Measurements from ENCODE around the gene SCAF8. TPM values are rescaled to one million over a fixed set of nuclear protein-coding genes. Genes with fewer than 3 reads are reported as not detected.
"Not testable (repeated sequence)": the region's sequence is repeated elsewhere in the genome, so short reads cannot be mapped to it uniquely, and the experiment has no call there.

Gene SCAF8
- total RNA-seq, 1 donor from 2014 or later = 52.7 TPM

- Histone ChIP-seq H3K9me3 (ENCODE audit: control insufficient read depth in 3 of 3, low read length in 3 of 3) (no peaks in the 10 kb centered on the region), H3K36me3 (ENCODE audit: control insufficient read depth in 3 of 3, insufficient read depth in 3 of 3, low read length in 3 of 3) (peaks cover 8 to 12% (median 9%) of the 10 kb centered on the region in 3 donors), H3K27ac (ENCODE audit: low read depth, low read length) (no peak overlapping the region), H3K4me3 (ENCODE audit: low read length in 3 of 3) (no peak overlapping the region), H3K4me1 (ENCODE audit: control insufficient read depth in 3 of 3, insufficient read depth in 3 of 3, low read length in 3 of 3) (no peaks in the 10 kb centered on the region), H3K9ac (ENCODE audit: low read depth in 1 of 3, low read length in 3 of 3) (no peak overlapping the region), H3K27me3 (ENCODE audit: control insufficient read depth in 3 of 3, insufficient read depth in 3 of 3, low read length in 3 of 3) (no peaks in the 10 kb centered on the region)
These were observed 64.6 kb downstream of the SCAF8 start for GRCh38 chr6:154797857-154798256.

- H3K27me3 ChIP-seq (ENCODE audit: control insufficient read depth in 3 of 3, insufficient read depth in 3 of 3, low read length in 3 of 3) = no peaks in the 10 kb centered on the region
- peaks cover 3 to 14% (median 12%) of the 10 kb centered on the region in 3 donors for H3K36me3 ChIP-seq (ENCODE audit: control insufficient read depth in 3 of 3, insufficient read depth in 3 of 3, low read length in 3 of 3)
- H3K9ac ChIP-seq (ENCODE audit: low read depth in 1 of 3, low read length in 3 of 3) = no peak overlapping the region
- H3K4me1 ChIP-seq (ENCODE audit: control insufficient read depth in 3 of 3, insufficient read depth in 3 of 3, low read length in 3 of 3) = no peaks in the 10 kb centered on the region
- H3K4me3 ChIP-seq (ENCODE audit: low read length in 3 of 3) = no peak overlapping the region
- H3K9me3 ChIP-seq (ENCODE audit: control insufficient read depth in 3 of 3, low read length in 3 of 3) = no peaks in the 10 kb centered on the region
- H3K27ac ChIP-seq (ENCODE audit: low read depth, low read length) = no peak overlapping the region
These were observed 67.1 kb downstream of the SCAF8 start for GRCh38 chr6:154800338-154800737.

GRCh38 chr6:154805288-154805911 is 72.2 kb downstream of the SCAF8 start:
- no peaks in the 10 kb centered on the region for H3K27me3 ChIP-seq (ENCODE audit: control insufficient read depth in 3 of 3, insufficient read depth in 3 of 3, low read length in 3 of 3)
- H3K27ac ChIP-seq (ENCODE audit: low read depth, low read length) = no peak overlapping the region
- H3K36me3 ChIP-seq (ENCODE audit: control insufficient read depth in 3 of 3, insufficient read depth in 3 of 3, low read length in 3 of 3) = peaks cover 12 to 47% (median 39%) of the 10 kb centered on the region in 3 donors
- no peak overlapping the region for H3K9ac ChIP-seq (ENCODE audit: low read depth in 1 of 3, low read length in 3 of 3)
- H3K4me1 ChIP-seq (ENCODE audit: control insufficient read depth in 3 of 3, insufficient read depth in 3 of 3, low read length in 3 of 3) = no peaks in the 10 kb centered on the region
- H3K9me3 ChIP-seq (ENCODE audit: control insufficient read depth in 3 of 3, low read length in 3 of 3) = no peaks in the 10 kb centered on the region
- no peak overlapping the region for H3K4me3 ChIP-seq (ENCODE audit: low read length in 3 of 3)

GRCh38 chr6:154806804-154807203 is 73.6 kb downstream of the SCAF8 start:
- no peak overlapping the region for H3K9ac ChIP-seq (ENCODE audit: low read depth in 1 of 3, low read length in 3 of 3)
- no peaks in the 10 kb centered on the region for H3K4me1 ChIP-seq (ENCODE audit: control insufficient read depth in 3 of 3, insufficient read depth in 3 of 3, low read length in 3 of 3)
- H3K9me3 ChIP-seq (ENCODE audit: control insufficient read depth in 3 of 3, low read length in 3 of 3) = no peaks in the 10 kb centered on the region
- no peak overlapping the region for H3K27ac ChIP-seq (ENCODE audit: low read depth, low read length)
- H3K36me3 ChIP-seq (ENCODE audit: control insufficient read depth in 3 of 3, insufficient read depth in 3 of 3, low read length in 3 of 3) = peaks cover 12 to 56% (median 48%) of the 10 kb centered on the region in 3 donors
- H3K4me3 ChIP-seq (ENCODE audit: low read length in 3 of 3) = no peak overlapping the region
- no peaks in the 10 kb centered on the region for H3K27me3 ChIP-seq (ENCODE audit: control insufficient read depth in 3 of 3, insufficient read depth in 3 of 3, low read length in 3 of 3)

- not testable (repeated sequence) for H3K9me3 ChIP-seq (ENCODE audit: control insufficient read depth in 3 of 3, low read length in 3 of 3); H3K4me3 ChIP-seq (ENCODE audit: low read length in 3 of 3); H3K9ac ChIP-seq (ENCODE audit: low read depth in 1 of 3, low read length in 3 of 3); H3K27me3 ChIP-seq (ENCODE audit: control insufficient read depth in 3 of 3, insufficient read depth in 3 of 3, low read length in 3 of 3); H3K4me1 ChIP-seq (ENCODE audit: control insufficient read depth in 3 of 3, insufficient read depth in 3 of 3, low read length in 3 of 3); H3K27ac ChIP-seq (ENCODE audit: low read depth, low read length)
- peaks cover 26 to 76% (median 67%) of the 10 kb centered on the region in 3 donors for H3K36me3 ChIP-seq (ENCODE audit: control insufficient read depth in 3 of 3, insufficient read depth in 3 of 3, low read length in 3 of 3)
These were observed 78.4 kb downstream of the SCAF8 start for GRCh38 chr6:154811663-154812062.

- peaks cover 28 to 70% (median 65%) of the 10 kb centered on the region in 3 donors for H3K36me3 ChIP-seq (ENCODE audit: control insufficient read depth in 3 of 3, insufficient read depth in 3 of 3, low read length in 3 of 3)
- H3K4me3 ChIP-seq (ENCODE audit: low read length in 3 of 3) = no peak overlapping the region
- no peaks in the 10 kb centered on the region for H3K4me1 ChIP-seq (ENCODE audit: control insufficient read depth in 3 of 3, insufficient read depth in 3 of 3, low read length in 3 of 3)
- H3K9ac ChIP-seq (ENCODE audit: low read depth in 1 of 3, low read length in 3 of 3) = no peak overlapping the region
- H3K27ac ChIP-seq (ENCODE audit: low read depth, low read length) = no peak overlapping the region
- no peaks in the 10 kb centered on the region for H3K9me3 ChIP-seq (ENCODE audit: control insufficient read depth in 3 of 3, low read length in 3 of 3)
- no peaks in the 10 kb centered on the region for H3K27me3 ChIP-seq (ENCODE audit: control insufficient read depth in 3 of 3, insufficient read depth in 3 of 3, low read length in 3 of 3)
These were observed 80.8 kb downstream of the SCAF8 start for GRCh38 chr6:154814063-154814462.

GRCh38 chr6:154815938-154816820 is 83.0 kb downstream of the SCAF8 start:
- Histone ChIP-seq H3K27ac (ENCODE audit: low read depth, low read length) (no peak overlapping the region), H3K27me3 (ENCODE audit: control insufficient read depth in 3 of 3, insufficient read depth in 3 of 3, low read length in 3 of 3) (no peaks in the 10 kb centered on the region), H3K4me3 (ENCODE audit: low read length in 3 of 3) (no peak overlapping the region), H3K4me1 (ENCODE audit: control insufficient read depth in 3 of 3, insufficient read depth in 3 of 3, low read length in 3 of 3) (no peaks in the 10 kb centered on the region), H3K36me3 (ENCODE audit: control insufficient read depth in 3 of 3, insufficient read depth in 3 of 3, low read length in 3 of 3) (peaks cover 28 to 67% (median 64%) of the 10 kb centered on the region in 3 donors), H3K9me3 (ENCODE audit: control insufficient read depth in 3 of 3, low read length in 3 of 3) (no peaks in the 10 kb centered on the region), H3K9ac (ENCODE audit: low read depth in 1 of 3, low read length in 3 of 3) (no peak overlapping the region)

GRCh38 chr6:154821099-154821498 is 87.9 kb downstream of the SCAF8 start:
- Histone ChIP-seq H3K4me1 (ENCODE audit: control insufficient read depth in 3 of 3, insufficient read depth in 3 of 3, low read length in 3 of 3) (peaks cover 9 to 15% (median 11%) of the 10 kb centered on the region in 3 donors), H3K9ac (ENCODE audit: low read depth in 1 of 3, low read length in 3 of 3) (no peak overlapping the region), H3K9me3 (ENCODE audit: control insufficient read depth in 3 of 3, low read length in 3 of 3) (no peaks in the 10 kb centered on the region), H3K36me3 (ENCODE audit: control insufficient read depth in 3 of 3, insufficient read depth in 3 of 3, low read length in 3 of 3) (peaks cover 20 to 42% (median 37%) of the 10 kb centered on the region in 3 donors), H3K27ac (ENCODE audit: low read depth, low read length) (no peak overlapping the region), H3K4me3 (ENCODE audit: low read length in 3 of 3) (no peak overlapping the region), H3K27me3 (ENCODE audit: control insufficient read depth in 3 of 3, insufficient read depth in 3 of 3, low read length in 3 of 3) (no peaks in the 10 kb centered on the region)

GRCh38 chr6:154821638-154822037 is 88.4 kb downstream of the SCAF8 start:
- H3K9ac ChIP-seq (ENCODE audit: low read depth in 1 of 3, low read length in 3 of 3) = no peak overlapping the region
- H3K4me1 ChIP-seq (ENCODE audit: control insufficient read depth in 3 of 3, insufficient read depth in 3 of 3, low read length in 3 of 3) = peaks cover 9 to 15% (median 11%) of the 10 kb centered on the region in 3 donors
- H3K36me3 ChIP-seq (ENCODE audit: control insufficient read depth in 3 of 3, insufficient read depth in 3 of 3, low read length in 3 of 3) = peaks cover 19 to 37% (median 32%) of the 10 kb centered on the region in 3 donors
- H3K27ac ChIP-seq (ENCODE audit: low read depth, low read length) = no peak overlapping the region
- no peaks in the 10 kb centered on the region for H3K27me3 ChIP-seq (ENCODE audit: control insufficient read depth in 3 of 3, insufficient read depth in 3 of 3, low read length in 3 of 3)
- H3K9me3 ChIP-seq (ENCODE audit: control insufficient read depth in 3 of 3, low read length in 3 of 3) = no peaks in the 10 kb centered on the region
- H3K4me3 ChIP-seq (ENCODE audit: low read length in 3 of 3) = no peak overlapping the region

GRCh38 chr6:154822947-154823558 is 89.8 kb downstream of the SCAF8 start:
- H3K4me1 ChIP-seq (ENCODE audit: control insufficient read depth in 3 of 3, insufficient read depth in 3 of 3, low read length in 3 of 3) = peaks cover 9 to 15% (median 11%) of the 10 kb centered on the region in 3 donors
- H3K27ac ChIP-seq (ENCODE audit: low read depth, low read length) = peak overlapping the region; percentile 83
- H3K27me3 ChIP-seq (ENCODE audit: control insufficient read depth in 3 of 3, insufficient read depth in 3 of 3, low read length in 3 of 3) = no peaks in the 10 kb centered on the region
- peaks cover 19 to 40% (median 28%) of the 10 kb centered on the region in 3 donors for H3K36me3 ChIP-seq (ENCODE audit: control insufficient read depth in 3 of 3, insufficient read depth in 3 of 3, low read length in 3 of 3)
- no peak overlapping the region for H3K4me3 ChIP-seq (ENCODE audit: low read length in 3 of 3)
- no peak overlapping the region for H3K9ac ChIP-seq (ENCODE audit: low read depth in 1 of 3, low read length in 3 of 3)
- no peaks in the 10 kb centered on the region for H3K9me3 ChIP-seq (ENCODE audit: control insufficient read depth in 3 of 3, low read length in 3 of 3)
